HepG2 (cell line): ENCODE results near the gene ARHGAP33. TPM values are rescaled to one million over a fixed set of nuclear protein-coding genes. Genes with fewer than 3 reads are reported as not detected.

ENCODE experiments used
- ATAC-seq: fragments of 200-7000 bp; cut with Tn5 transposase; 3 replicates; pipeline ENCODE4 v1.9.1; 2020; ENCODE audit warnings: mild to moderate bottlenecking, moderate library complexity
- BruUV-seq: library from RNA; stranded (reverse); fragments of 400-500 nt; replicated peaks from 2 replicates; lab custom pipeline; 2021; lab: Mats Ljungman, UMichigan
- CTCF ChIA-PET: fragments of 300-600 bp; formaldehyde crosslinking; extraction: SDS; loops from one replicate; lab custom pipeline; 2021; ENCODE audit warnings: low total read pairs, inconsistent platforms, low intra/inter-chr PET ratio; lab: Yijun Ruan, JAX
- POLR2A ChIA-PET: fragments of 350-600 bp; sonication (Branson Sonifier 250); formaldehyde crosslinking; loops from one replicate; lab custom pipeline; 2020; ENCODE audit warnings: antibody characterized with exemption, inconsistent platforms; lab: Yijun Ruan, JAX
- DNase-seq: peaks from one replicate; pipeline ENCODE4 v3.0.0-alpha.2; 2015; ENCODE audit warnings: low spot score
- FAIRE-seq: peaks from 3 replicates; lab custom pipeline; 2011; peaks lifted over from hg19 to GRCh38; lab: Jason Lieb, UNC
- H2AFZ ChIP-seq: one replicate; pipeline ENCODE4 v1.6.1; 2011; ENCODE audit warnings: low read length, inconsistent platforms
- H3K27ac ChIP-seq: fragments of 300-600 bp; 3 replicates; pipeline ENCODE4 v1.8.0; 2011; ENCODE audit warnings: mixed run types, mild to moderate bottlenecking, mixed read lengths, low read length, inconsistent platforms; ENCODE audit not compliant: insufficient read depth; ENCODE audit errors: extremely low read length
- H3K27me3 ChIP-seq, 2 experiments: fragments of 200-600 bp in 1 of 2; 2 replicates in 1 of 2; 3 replicates in 1 of 2; pipeline versions ENCODE4 v1.6.0 to v1.8.0; 2011; ENCODE audit warnings: low read length in 2 of 2, mild to moderate bottlenecking in 2 of 2, moderate library complexity in 2 of 2, inconsistent platforms in 1 of 2; ENCODE audit not compliant: insufficient read depth in 2 of 2, control insufficient read depth in 1 of 2
- H3K36me3 ChIP-seq, 2 experiments: fragments of 200-600 bp in 1 of 2; replicated peaks in 1 of 2; 2 replicates in 1 of 2; 3 replicates in 1 of 2; pipeline versions ENCODE4 v1.5.1 to v1.8.0; 2011; ENCODE audit warnings: low read length in 2 of 2, inconsistent platforms in 1 of 2; ENCODE audit not compliant: insufficient read depth in 2 of 2, control insufficient read depth in 1 of 2
- H3K4me1 ChIP-seq: 2 replicates; pipeline ENCODE4 v1.5.1; 2012; ENCODE audit warnings: low read length, inconsistent platforms; ENCODE audit not compliant: insufficient read depth
- H3K4me2 ChIP-seq: 2 replicates; pipeline ENCODE4 v1.6.0; 2011; ENCODE audit warnings: low read depth, low read length, inconsistent platforms
- H3K4me3 ChIP-seq, 3 experiments: fragments of 200-600 bp in 1 of 3; sonication (generic), shearing (Covaris generic) in 1 of 3; replicated peaks in 1 of 3; 2 replicates each; pipeline ENCODE4 v1.5.1; 2011 to 2016; ENCODE audit warnings: low read length in 3 of 3, inconsistent platforms in 2 of 3, low read depth in 2 of 3, mild to moderate bottlenecking in 2 of 3, control low read depth in 1 of 3, mixed read lengths in 1 of 3; ENCODE audit not compliant: insufficient read depth in 1 of 3
- H3K79me2 ChIP-seq: one replicate; pipeline ENCODE4 v1.6.1; 2011; ENCODE audit warnings: low read length, inconsistent platforms; ENCODE audit not compliant: insufficient read depth
- H3K9ac ChIP-seq: 2 replicates; pipeline ENCODE4 v1.6.0; 2011; ENCODE audit warnings: mild to moderate bottlenecking, low read depth, low read length, inconsistent platforms; ENCODE audit not compliant: insufficient read depth
- H3K9me3 ChIP-seq: 2 replicates; pipeline ENCODE4 v1.5.1; 2012; ENCODE audit warnings: mild to moderate bottlenecking, low read length
- H4K20me1 ChIP-seq: 2 replicates; pipeline ENCODE4 v1.6.0; 2011; ENCODE audit warnings: inconsistent platforms, mild to moderate bottlenecking, low read length, moderate library complexity; ENCODE audit not compliant: insufficient read depth
- EP300 ChIP-seq, 3 experiments: sonication (generic) in 1 of 3; formaldehyde crosslinking in 1 of 3; IDR thresholded peaks; 2 replicates each; pipeline versions ENCODE4 v1.5.1 to v1.6.1; 2011 to 2020; ENCODE audit warnings: low read depth in 2 of 3, low read length in 2 of 3, borderline replicate concordance in 1 of 3, improper control_type of control experiment in 1 of 3, mild to moderate bottlenecking in 1 of 3, missing genetic modification reagents in 1 of 3, moderate library complexity in 1 of 3
- IKZF5 ChIP-seq: IDR thresholded peaks from 2 replicates; pipeline ENCODE4 v1.6.1; 2018; ENCODE audit warnings: missing genetic modification reagents, mild to moderate bottlenecking, missing compliant biosample characterization
- NR3C1 ChIP-seq: sonication (generic); formaldehyde crosslinking; IDR thresholded peaks from 2 replicates; pipeline ENCODE4 v1.4.0; 2020; ENCODE audit warnings: missing genetic modification reagents
- THRA ChIP-seq: sonication (generic); formaldehyde crosslinking; IDR thresholded peaks from 2 replicates; pipeline ENCODE4 v1.4.0; 2020; ENCODE audit warnings: missing genetic modification reagents, borderline replicate concordance
- XRCC5 ChIP-seq: fragments of 200-400 bp; formaldehyde crosslinking; optimal IDR thresholded peaks from 2 replicates; pipeline ENCODE3; 2017; ENCODE audit warnings: mild to moderate bottlenecking, low read length
- ZBTB4 ChIP-seq: sonication (generic); formaldehyde crosslinking; IDR thresholded peaks from 2 replicates; pipeline ENCODE4 v1.4.0; 2020; ENCODE audit warnings: missing genetic modification reagents, mild to moderate bottlenecking, borderline replicate concordance
- ZBTB7A ChIP-seq: sonication (generic); formaldehyde crosslinking; IDR thresholded peaks from 2 replicates; pipeline ENCODE4 v1.8.0; 2022; ENCODE audit warnings: mild to moderate bottlenecking, missing genetic modification reagents
- ZHX1 ChIP-seq: sonication (generic); formaldehyde crosslinking; IDR thresholded peaks from 2 replicates; pipeline ENCODE4 v1.8.1; 2022; ENCODE audit warnings: low read depth, mild to moderate bottlenecking, missing genetic modification reagents
- ZNF251 ChIP-seq: sonication (generic); formaldehyde crosslinking; IDR thresholded peaks from 2 replicates; pipeline ENCODE4 v1.9.0; 2021; ENCODE audit warnings: mild to moderate bottlenecking, missing genetic modification reagents
- WGBS: methylation state at CpG from one replicate; pipeline ENCODE4 v1.1.6; 2017; ENCODE audit warnings: low lambda C conversion rate; 5-methylcytosine and 5-hydroxymethylcytosine counted together
- in situ Hi-C: cut with HindIII; loops from 2 replicates; pipeline ENCODE4 v1.10.0; 2017; ENCODE audit warnings: low pct_unique_long_range_greater_than_20kb; ENCODE audit not compliant: extremely low pct_ligation_motif_present
- intact Hi-C: fragments of 100-400 bp; cut with micrococcal nuclease; formaldehyde crosslinking; loops from one replicate; pipeline ENCODE4 v1.10.0; 2022; ENCODE audit not compliant: unreplicated experiment
- polyA plus RNA-seq, 8 experiments: library from polyadenylated mRNA; depleted of rRNA in 3 of 8; stranded (reverse) in 7 of 8; unstranded in 1 of 8; fragments of >200 nt; fragmentation: Illumina TruSeq in 4 of 8; extraction: Trizol in 4 of 8; gene quantifications; 2 replicates each; pipeline versions ENCODE4 v1.2.1 to v1.2.3, GENCODE V29; 2011 to 2016; ENCODE audit warnings: low read depth in 4 of 8, missing spikeins in 1 of 8, mixed read lengths in 1 of 8; ENCODE audit not compliant: insufficient read depth in 1 of 8
- total RNA-seq, 5 experiments: library from RNA; depleted of rRNA; stranded (reverse); fragments of >200 nt; fragmentation: Illumina TruSeq; extraction: Trizol; gene quantifications; 2 replicates each; pipeline ENCODE4 v1.2.3, GENCODE V29; 2016; ENCODE audit warnings: low read depth in 1 of 5

The ARHGAP33 gene
- total and polyA plus RNA-seq, 2 of the 13 experiments (the other 11 are each of a cell fraction or from before 2014, with no cell fraction given), result 1.3 to 2.7 TPM

GRCh38 chr19:35777086-35777841 lies 1.9 kb downstream of the ARHGAP33 start (continued):
- TF ChIP-seq XRCC5 (peak; percentile 25), THRA (CRISPR knock-in tag) (peak; percentile 30; the same call in 1 of the 2 replicates)

- CTCF ChIA-PET, result no interaction called here
- intact Hi-C loops, result loop anchor here (5.0 kb wide), 1 partner anchor 34 kb away; the partner anchor contains the start of gene PRODH2
- WGBS, result 88% methylated on average over 7 of the region's 7 CpGs
- no peak for TF ChIP-seq ZHX1 (CRISPR knock-in tag)
- TF ChIP-seq ZNF251 (CRISPR knock-in tag), result no peak
- TF ChIP-seq IKZF5 (CRISPR knock-in tag), result no peak
- no peak for TF ChIP-seq ZBTB7A
- no peak for TF ChIP-seq NR3C1 (CRISPR knock-in tag)
- no peak for TF ChIP-seq EP300 (IDR thresholded peaks at IDR 0.05; ENCODE audit: low read depth in 2 of 2, low read length in 2 of 2)
- no peak for TF ChIP-seq EP300 (CRISPR knock-in tag; IDR thresholded peaks at IDR 0.05; ENCODE audit: borderline replicate concordance)
- no peak for TF ChIP-seq ZBTB4 (CRISPR knock-in tag)
Observed at GRCh38 chr19:35777961-35778360, 2.6 kb downstream of the ARHGAP33 start.

More at GRCh38 chr19:35777961-35778360, 2.6 kb downstream of the ARHGAP33 start:
- POLR2A ChIA-PET, result no interaction called here
- in situ Hi-C loops, result no loop called here
- H3K4me1 ChIP-seq, result peaks cover 37% of the 10 kb centered on the region
- H3K79me2 ChIP-seq, result no peaks in the 10 kb centered on the region
- no TSS peak for BruUV-seq
- H3K4me3 ChIP-seq, result no peak overlapping the region
- H3K27me3 ChIP-seq, result no peaks in the 10 kb centered on the region
- ATAC-seq (no peak), DNase-seq (no peak), FAIRE-seq (no peak)
- peaks cover 0 to 2% of the 10 kb centered on the region in 2 experiments; a peak in 2 of 5 replicates for H3K36me3 ChIP-seq
- H3K4me2 ChIP-seq, result peak overlapping the region; percentile 89; the same call in 1 of the 2 replicates
- H3K9ac ChIP-seq, result no peak overlapping the region
- no peaks in the 10 kb centered on the region for H4K20me1 ChIP-seq
- H3K9me3 ChIP-seq, result no peaks in the 10 kb centered on the region
- H2AFZ ChIP-seq, result no peak overlapping the region
- H3K27ac ChIP-seq, result no peak overlapping the region
